Fibroblast of lung (primary cell): ENCODE data around the gene NHERF1. TPM values are rescaled to one million over a fixed set of nuclear protein-coding genes. Genes with fewer than 3 reads are reported as not detected.

Experiments used
- DNase-seq, 2 donors: peaks; one replicate each; pipeline versions ENCODE4 v3.0.0 to v3.0.0-alpha.2; 2010; ENCODE audit warnings: low read depth in 2 of 2
- H2AFZ ChIP-seq: 2 replicates; pipeline ENCODE4 v1.5.1; 2012; ENCODE audit warnings: low read length, control low read depth, inconsistent platforms
- H3K27ac ChIP-seq: 2 replicates; pipeline ENCODE4 v1.5.1; 2011; ENCODE audit warnings: low read length, control low read depth; ENCODE audit not compliant: insufficient read depth
- H3K27me3 ChIP-seq: 2 replicates; pipeline ENCODE4 v1.5.1; 2011; ENCODE audit warnings: mild to moderate bottlenecking, low read length; ENCODE audit not compliant: control insufficient read depth, insufficient read depth
- H3K36me3 ChIP-seq: 2 replicates; pipeline ENCODE4 v1.5.1; 2011; ENCODE audit warnings: low read length; ENCODE audit not compliant: control insufficient read depth, insufficient read depth
- H3K4me1 ChIP-seq: 2 replicates; pipeline ENCODE4 v1.5.1; 2011; ENCODE audit warnings: low read length; ENCODE audit not compliant: control insufficient read depth, insufficient read depth; ENCODE audit errors: extremely low read depth
- H3K4me2 ChIP-seq: 2 replicates; pipeline ENCODE4 v1.5.1; 2011; ENCODE audit warnings: low read length, control low read depth; ENCODE audit not compliant: insufficient read depth; ENCODE audit errors: extremely low read depth
- H3K4me3 ChIP-seq, 4 experiments: fragments of 200-600 bp in 1 of 4; sonication (generic) in 1 of 4; replicated peaks in 1 of 4; 2 replicates each; pipeline ENCODE4 v1.5.1; 2011 to 2016; ENCODE audit warnings: low read length in 4 of 4, low read depth in 3 of 4, mild to moderate bottlenecking in 3 of 4, control low read depth in 2 of 4, inconsistent platforms in 1 of 4, mixed read lengths in 1 of 4; ENCODE audit not compliant: insufficient read depth in 1 of 4; ENCODE audit errors: control extremely low read depth in 1 of 4
- H3K79me2 ChIP-seq: 2 replicates; pipeline ENCODE4 v1.5.1; 2012; ENCODE audit warnings: mild to moderate bottlenecking, low read length, inconsistent platforms; ENCODE audit not compliant: control insufficient read depth, insufficient read depth
- H3K9ac ChIP-seq: 2 replicates; pipeline ENCODE4 v1.5.1; 2011; ENCODE audit warnings: mild to moderate bottlenecking, low read length, control low read depth; ENCODE audit not compliant: insufficient read depth
- H3K9me3 ChIP-seq: 2 replicates; pipeline ENCODE4 v1.5.1; 2012; ENCODE audit warnings: low read depth, low read length; ENCODE audit not compliant: control insufficient read depth, insufficient read depth
- H4K20me1 ChIP-seq: 2 replicates; pipeline ENCODE4 v1.5.1; 2011; ENCODE audit warnings: low read length; ENCODE audit not compliant: control insufficient read depth, insufficient read depth; ENCODE audit errors: extremely low read depth
- CTCF ChIP-seq, 2 donors: IDR thresholded peaks in 1 of 2; conservative IDR thresholded peaks in 1 of 2; 1 replicate in 1 of 2; 2 replicates in 1 of 2; pipeline ENCODE4 v1.5.1; 2011 to 2012; ENCODE audit warnings: low read length in 2 of 2, control low read depth in 1 of 2, inconsistent platforms in 1 of 2, low read depth in 1 of 2, mild to moderate bottlenecking in 1 of 2
- EZH2 ChIP-seq: IDR thresholded peaks from 2 replicates; pipeline ENCODE4 v1.5.1; 2012; ENCODE audit warnings: low read length, control low read depth, mild to moderate bottlenecking; ENCODE audit errors: missing control alignments
- polyA plus RNA-seq, 2 donors: library from polyadenylated mRNA; depleted of rRNA in 1 of 2; stranded (reverse) in 1 of 2; unstranded in 1 of 2; fragments of >200 nt; gene quantifications; 2 replicates each; pipeline ENCODE4 v1.2.1, GENCODE V29; 2011 to 2012; ENCODE audit warnings: missing spikeins in 1 of 2
- total RNA-seq: library from RNA; depleted of rRNA; stranded (reverse); fragments of >200 nt; gene quantifications from 2 replicates; pipeline ENCODE4 v1.2.1, GENCODE V29; 2014

NHERF1 gene
- total and polyA plus RNA-seq, 2 donors (not counting 1 experiment from before 2014, with no cell fraction given), result 10.2 to 13.9 TPM

- H3K79me2 ChIP-seq, result no peaks in the 10 kb centered on the region
- H2AFZ ChIP-seq, result no peak overlapping the region
- no peaks in the 10 kb centered on the region for H3K9me3 ChIP-seq
- DNase-seq, result no peak
- H3K4me1 ChIP-seq, result no peaks in the 10 kb centered on the region
- no peaks in the 10 kb centered on the region for H4K20me1 ChIP-seq
- no peak overlapping the region for H3K9ac ChIP-seq
- no peak overlapping the region for H3K4me3 ChIP-seq
- H3K36me3 ChIP-seq, result peaks cover 7% of the 10 kb centered on the region
- H3K27ac ChIP-seq, result no peak overlapping the region
- H3K27me3 ChIP-seq, result no peaks in the 10 kb centered on the region
- TF ChIP-seq EZH2 (no peak), CTCF (conservative IDR thresholded peaks at IDR 0.05 in 1 of 2, IDR thresholded peaks at IDR 0.05 in 1 of 2; ENCODE audit: low read depth in 1 of 2, low read length in 2 of 2) (no peak)
- H3K4me2 ChIP-seq, result no peak overlapping the region
Measured at GRCh38 chr17:74803388-74803930, 55.0 kb downstream of the NHERF1 start.

DNA sequence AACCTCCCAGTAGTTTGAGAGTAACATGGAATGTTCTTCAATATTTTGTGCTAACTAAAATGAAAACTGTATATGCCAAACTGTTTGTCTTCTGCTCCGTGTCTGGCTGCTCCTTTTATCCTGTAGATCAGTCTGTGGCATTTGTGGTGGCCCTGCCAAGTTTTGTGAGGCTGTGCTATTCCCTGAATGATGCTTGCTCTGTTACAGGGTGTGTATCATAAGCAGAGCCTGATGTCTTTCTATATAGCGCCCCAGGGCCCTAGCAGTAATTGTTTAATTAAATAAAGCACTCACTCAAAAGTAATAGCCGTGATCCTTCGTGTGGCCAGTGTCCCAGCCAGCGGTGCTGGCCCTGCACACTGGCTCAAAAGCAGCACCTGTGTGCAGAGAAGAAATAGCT is 55.5 kb downstream of the NHERF1 start:
- no peak overlapping the region for H2AFZ ChIP-seq
- H3K4me3 ChIP-seq, result no peak overlapping the region
- no peak overlapping the region for H3K27ac ChIP-seq
- no peak overlapping the region for H3K4me2 ChIP-seq
- peaks cover 7% of the 10 kb centered on the region for H3K36me3 ChIP-seq
- DNase-seq, result no peak
- TF ChIP-seq CTCF (conservative IDR thresholded peaks at IDR 0.05 in 1 of 2, IDR thresholded peaks at IDR 0.05 in 1 of 2; ENCODE audit: low read depth in 1 of 2, low read length in 2 of 2), result no peak
- TF ChIP-seq EZH2, result no peak
- H3K27me3 ChIP-seq, result no peaks in the 10 kb centered on the region
- H3K4me1 ChIP-seq, result no peaks in the 10 kb centered on the region
- H4K20me1 ChIP-seq, result no peaks in the 10 kb centered on the region
- H3K79me2 ChIP-seq, result no peaks in the 10 kb centered on the region
- H3K9ac ChIP-seq, result no peak overlapping the region
- H3K9me3 ChIP-seq, result no peaks in the 10 kb centered on the region

DNA sequence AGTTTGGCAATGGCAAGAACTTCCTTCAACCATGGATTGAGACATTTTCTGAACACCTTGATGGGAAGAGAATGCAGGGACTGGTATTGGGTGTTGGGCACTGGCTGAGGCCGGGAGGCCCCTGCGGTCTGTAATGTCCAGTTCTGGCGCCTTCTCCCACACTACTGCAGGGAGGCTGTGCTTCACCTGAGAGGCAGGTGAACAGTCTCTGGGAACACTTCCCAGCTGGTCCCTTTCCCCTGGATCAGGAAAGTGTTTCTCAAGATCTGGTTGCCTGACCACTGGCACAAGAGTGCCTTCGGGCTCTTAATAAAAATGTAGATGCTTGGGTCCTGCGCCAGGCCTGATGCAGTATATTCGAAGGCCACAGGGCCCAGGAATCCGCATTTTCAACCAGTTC is 56.3 kb downstream of the NHERF1 start:
- Histone ChIP-seq H3K27ac (no peak overlapping the region), H3K79me2 (no peaks in the 10 kb centered on the region), H3K4me2 (no peak overlapping the region), H4K20me1 (no peaks in the 10 kb centered on the region), H3K9me3 (no peaks in the 10 kb centered on the region), H3K4me1 (no peaks in the 10 kb centered on the region), H2AFZ (no peak overlapping the region), H3K27me3 (no peaks in the 10 kb centered on the region), H3K36me3 (peaks cover 7% of the 10 kb centered on the region), H3K4me3 (no peak overlapping the region), H3K9ac (no peak overlapping the region)
- DNase-seq, result no peak
- TF ChIP-seq CTCF (conservative IDR thresholded peaks at IDR 0.05 in 1 of 2, IDR thresholded peaks at IDR 0.05 in 1 of 2; ENCODE audit: low read depth in 1 of 2, low read length in 2 of 2) (no peak), EZH2 (no peak)
